Panc1 (cell line): ENCODE measurements around the gene EMILIN3. TPM values are rescaled to one million over a fixed set of nuclear protein-coding genes. Genes with fewer than 3 reads are reported as not detected.

Experiments
- ATAC-seq: fragments of 200-7000 bp; cut with Tn5 transposase; 2 replicates; pipeline ENCODE4 v1.9.1; 2020; ENCODE audit warnings: mild to moderate bottlenecking, moderate library complexity
- BruUV-seq: library from RNA; stranded (reverse); fragments of 400-500 nt; replicated peaks from 2 replicates; lab custom pipeline; 2021; lab: Mats Ljungman, UMichigan
- CTCF ChIA-PET: fragments of 300-600 bp; sonication (Branson Sonifier 250); formaldehyde crosslinking; loops from one replicate; lab custom pipeline; 2022; ENCODE audit warnings: antibody characterized with exemption; lab: Charles Lee
- POLR2A ChIA-PET: fragments of 300-600 bp; sonication (Branson Sonifier 250); formaldehyde crosslinking; loops from one replicate; lab custom pipeline; 2022; ENCODE audit warnings: antibody characterized with exemption; lab: Charles Lee
- DNase-seq: peaks from one replicate; pipeline ENCODE4 v3.0.0-alpha.2; 2010; ENCODE audit warnings: low read depth, low spot score
- H3K27ac ChIP-seq: 2 replicates; pipeline ENCODE4 v1.5.1; 2011; ENCODE audit warnings: mild to moderate bottlenecking, low read length, inconsistent platforms
- H3K27me3 ChIP-seq: fragments of 200-500 bp; sonication (Bioruptor generic); 2 replicates; pipeline ENCODE4 v1.6.0; 2014; ENCODE audit warnings: low read length, inconsistent platforms; ENCODE audit not compliant: control insufficient read depth, insufficient read depth
- H3K36me3 ChIP-seq: fragments of 200-500 bp; sonication (Bioruptor generic); 2 replicates; pipeline ENCODE4 v1.5.1; 2014; ENCODE audit warnings: inconsistent platforms, mild to moderate bottlenecking, low read length, moderate library complexity; ENCODE audit not compliant: control insufficient read depth, insufficient read depth
- H3K4me1 ChIP-seq: 2 replicates; pipeline ENCODE4 v1.5.1; 2011; ENCODE audit warnings: inconsistent platforms, mild to moderate bottlenecking, low read length, moderate library complexity; ENCODE audit not compliant: control insufficient read depth, insufficient read depth
- H3K4me3 ChIP-seq, 2 experiments: 2 replicates each; pipeline ENCODE4 v1.5.1; 2011 to 2012; ENCODE audit warnings: low read depth in 2 of 2, low read length in 2 of 2, mild to moderate bottlenecking in 2 of 2, inconsistent platforms in 1 of 2, moderate library complexity in 1 of 2
- H3K9me3 ChIP-seq: fragments of 200-500 bp; sonication (Bioruptor generic); 2 replicates; pipeline ENCODE4 v1.5.1; 2014; ENCODE audit warnings: low read depth, mild to moderate bottlenecking, inconsistent platforms, low read length, moderate library complexity; ENCODE audit not compliant: control insufficient read depth, insufficient read depth
- POLR2AphosphoS5 ChIP-seq: IDR thresholded peaks from 2 replicates; pipeline ENCODE4 v1.6.1; 2012; ENCODE audit warnings: mild to moderate bottlenecking, low read depth, low read length, moderate library complexity
- SIN3A ChIP-seq: IDR thresholded peaks from 2 replicates; pipeline ENCODE4 v1.6.1; 2012; ENCODE audit warnings: low read depth, mild to moderate bottlenecking, low read length, moderate library complexity, borderline replicate concordance; ENCODE audit not compliant: insufficient read depth
- TCF7L2 ChIP-seq: IDR thresholded peaks from 2 replicates; pipeline ENCODE4 v1.6.1; 2011; ENCODE audit warnings: mild to moderate bottlenecking, low read depth, low read length, inconsistent platforms
- in situ Hi-C: cut with HindIII; loops from 2 replicates; pipeline ENCODE4 v1.10.0; 2016; ENCODE audit warnings: low sequenced_read_pairs, low pct_unique_long_range_greater_than_20kb
- intact Hi-C: fragments of 100-400 bp; cut with micrococcal nuclease; formaldehyde crosslinking; loops from one replicate; pipeline ENCODE4 v1.10.0; 2022; ENCODE audit not compliant: unreplicated experiment
- total RNA-seq: library from RNA; stranded (reverse); gene quantifications from one replicate; pipeline ENCODE4 v1.2.1, GENCODE V29; 2021; ENCODE audit not compliant: unreplicated experiment
- TF ChIP-seq, protein P1 (sequence below): fragments of 450-650 bp; IDR thresholded peaks from 2 replicates; pipeline ENCODE4 v1.5.1; 2017; ENCODE audit warnings: mild to moderate bottlenecking
- TF ChIP-seq, protein P2 (sequence below), 2 experiments: IDR thresholded peaks; 2 replicates each; pipeline ENCODE4 v1.6.1; 2011 to 2012; ENCODE audit warnings: low read depth in 2 of 2, control low read depth in 1 of 2, low read length in 1 of 2, mild to moderate bottlenecking in 1 of 2, moderate library complexity in 1 of 2; ENCODE audit not compliant: insufficient read depth in 1 of 2

Gene EMILIN3
- total RNA-seq, 1 experiment from 2014 or later, result 0.54 TPM

DNA sequence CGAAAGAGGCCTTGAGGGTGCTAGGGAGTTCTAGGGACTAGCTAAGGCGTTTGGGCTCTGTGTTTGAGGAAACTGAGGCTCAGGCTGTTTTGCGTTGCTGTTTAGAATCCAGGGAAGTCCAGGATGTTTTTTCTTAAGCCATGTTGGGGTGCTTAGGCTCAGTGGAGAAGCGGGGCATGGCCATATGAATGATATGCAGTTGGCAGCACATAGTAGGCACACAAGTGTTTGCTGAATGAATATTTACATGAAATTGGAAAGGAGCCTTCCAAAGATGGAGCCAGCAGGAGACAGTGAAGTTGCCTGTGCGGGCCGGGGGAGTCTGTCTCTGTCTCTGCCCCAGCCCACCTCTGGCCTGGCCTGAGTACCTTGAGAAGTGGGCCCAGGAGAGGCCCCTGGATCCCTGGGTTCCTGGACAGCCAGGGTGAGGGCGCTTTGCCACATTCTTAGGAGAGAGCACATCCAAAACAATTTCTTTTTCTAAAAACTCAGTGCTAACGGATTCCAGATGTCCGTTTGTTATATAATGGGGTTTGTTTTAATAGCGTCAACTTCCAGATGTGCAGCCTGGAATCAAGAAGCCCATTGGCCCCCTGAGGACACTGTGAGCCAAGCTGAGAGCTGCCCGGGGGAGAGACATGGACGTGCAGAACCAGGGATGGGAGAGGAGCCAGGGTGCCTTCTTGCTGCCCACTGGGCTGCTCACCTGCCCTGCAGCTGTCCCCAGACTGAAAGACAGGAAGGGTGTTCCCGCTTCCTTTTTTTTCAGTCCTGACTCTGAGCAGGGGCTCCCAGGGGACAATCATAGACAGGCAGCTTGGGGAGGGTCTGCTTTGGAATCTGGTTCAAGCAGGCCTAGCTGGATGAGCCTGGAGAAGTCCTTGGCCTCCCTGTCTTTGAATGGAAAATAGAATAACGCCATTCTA, 20.1 kb upstream of the EMILIN3 start:
- in situ Hi-C loops, result no loop called here
- ChIA-PET POLR2A (no interaction called here), CTCF (interaction anchor here (0.6 to 0.7 kb wide), 3 partner anchors 7 to 46 kb away, joined by 4 to 5 read pairs (median 4); partner anchors contain the start of gene LPIN3)
- DNase-seq (no peak), ATAC-seq (no peak)
- no peaks in the 10 kb centered on the region for H3K9me3 ChIP-seq
- H3K4me1 ChIP-seq, result no peaks in the 10 kb centered on the region; the same call in 1 of the 2 replicates
- no TSS peak for BruUV-seq
- TF ChIP-seq TCF7L2 (no peak), SIN3A (no peak), POLR2AphosphoS5 (no peak)
- TF ChIP-seq, protein P1, sequence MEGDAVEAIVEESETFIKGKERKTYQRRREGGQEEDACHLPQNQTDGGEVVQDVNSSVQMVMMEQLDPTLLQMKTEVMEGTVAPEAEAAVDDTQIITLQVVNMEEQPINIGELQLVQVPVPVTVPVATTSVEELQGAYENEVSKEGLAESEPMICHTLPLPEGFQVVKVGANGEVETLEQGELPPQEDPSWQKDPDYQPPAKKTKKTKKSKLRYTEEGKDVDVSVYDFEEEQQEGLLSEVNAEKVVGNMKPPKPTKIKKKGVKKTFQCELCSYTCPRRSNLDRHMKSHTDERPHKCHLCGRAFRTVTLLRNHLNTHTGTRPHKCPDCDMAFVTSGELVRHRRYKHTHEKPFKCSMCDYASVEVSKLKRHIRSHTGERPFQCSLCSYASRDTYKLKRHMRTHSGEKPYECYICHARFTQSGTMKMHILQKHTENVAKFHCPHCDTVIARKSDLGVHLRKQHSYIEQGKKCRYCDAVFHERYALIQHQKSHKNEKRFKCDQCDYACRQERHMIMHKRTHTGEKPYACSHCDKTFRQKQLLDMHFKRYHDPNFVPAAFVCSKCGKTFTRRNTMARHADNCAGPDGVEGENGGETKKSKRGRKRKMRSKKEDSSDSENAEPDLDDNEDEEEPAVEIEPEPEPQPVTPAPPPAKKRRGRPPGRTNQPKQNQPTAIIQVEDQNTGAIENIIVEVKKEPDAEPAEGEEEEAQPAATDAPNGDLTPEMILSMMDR, result no peak
- TF ChIP-seq, protein P2, sequence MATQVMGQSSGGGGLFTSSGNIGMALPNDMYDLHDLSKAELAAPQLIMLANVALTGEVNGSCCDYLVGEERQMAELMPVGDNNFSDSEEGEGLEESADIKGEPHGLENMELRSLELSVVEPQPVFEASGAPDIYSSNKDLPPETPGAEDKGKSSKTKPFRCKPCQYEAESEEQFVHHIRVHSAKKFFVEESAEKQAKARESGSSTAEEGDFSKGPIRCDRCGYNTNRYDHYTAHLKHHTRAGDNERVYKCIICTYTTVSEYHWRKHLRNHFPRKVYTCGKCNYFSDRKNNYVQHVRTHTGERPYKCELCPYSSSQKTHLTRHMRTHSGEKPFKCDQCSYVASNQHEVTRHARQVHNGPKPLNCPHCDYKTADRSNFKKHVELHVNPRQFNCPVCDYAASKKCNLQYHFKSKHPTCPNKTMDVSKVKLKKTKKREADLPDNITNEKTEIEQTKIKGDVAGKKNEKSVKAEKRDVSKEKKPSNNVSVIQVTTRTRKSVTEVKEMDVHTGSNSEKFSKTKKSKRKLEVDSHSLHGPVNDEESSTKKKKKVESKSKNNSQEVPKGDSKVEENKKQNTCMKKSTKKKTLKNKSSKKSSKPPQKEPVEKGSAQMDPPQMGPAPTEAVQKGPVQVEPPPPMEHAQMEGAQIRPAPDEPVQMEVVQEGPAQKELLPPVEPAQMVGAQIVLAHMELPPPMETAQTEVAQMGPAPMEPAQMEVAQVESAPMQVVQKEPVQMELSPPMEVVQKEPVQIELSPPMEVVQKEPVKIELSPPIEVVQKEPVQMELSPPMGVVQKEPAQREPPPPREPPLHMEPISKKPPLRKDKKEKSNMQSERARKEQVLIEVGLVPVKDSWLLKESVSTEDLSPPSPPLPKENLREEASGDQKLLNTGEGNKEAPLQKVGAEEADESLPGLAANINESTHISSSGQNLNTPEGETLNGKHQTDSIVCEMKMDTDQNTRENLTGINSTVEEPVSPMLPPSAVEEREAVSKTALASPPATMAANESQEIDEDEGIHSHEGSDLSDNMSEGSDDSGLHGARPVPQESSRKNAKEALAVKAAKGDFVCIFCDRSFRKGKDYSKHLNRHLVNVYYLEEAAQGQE (IDR thresholded peaks at IDR 0.05; ENCODE audit: insufficient read depth in 1 of 2, low read depth in 2 of 2, low read length in 1 of 2), result no peak
- no peak overlapping the region for H3K4me3 ChIP-seq
- no peaks in the 10 kb centered on the region for H3K36me3 ChIP-seq
- no peak overlapping the region for H3K27ac ChIP-seq
- H3K27me3 ChIP-seq, result 0 out of 2 replicates have a peak, but pooled peaks cover 3% of the 10 kb centered on the region
- intact Hi-C loops, result no loop called here

DNA sequence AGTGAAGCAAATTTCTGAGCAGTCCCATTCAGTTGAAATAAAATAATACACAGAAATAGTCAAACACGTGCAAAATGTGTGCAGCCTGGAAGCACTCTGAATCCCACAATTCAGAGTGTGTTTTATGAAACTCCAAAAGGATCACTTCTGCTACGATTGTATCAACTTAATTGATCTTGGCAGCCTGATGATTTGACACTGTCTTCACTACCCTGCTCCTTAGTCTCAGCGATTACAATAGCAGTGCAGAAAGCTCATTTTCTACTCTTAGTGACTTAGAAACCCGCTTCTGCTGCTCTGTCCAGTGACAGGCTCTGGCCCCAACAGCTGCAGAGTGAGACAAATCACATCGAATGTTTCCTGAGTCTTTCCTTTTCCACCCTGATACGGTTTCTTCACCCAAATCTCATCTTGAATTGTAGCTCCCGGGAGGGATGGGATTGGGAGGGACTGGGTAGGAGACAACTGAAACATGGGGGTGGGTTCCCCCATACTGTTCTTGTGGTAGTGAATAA, 16.2 kb upstream of the EMILIN3 start:
- intact Hi-C loops, result no loop called here
- no peaks in the 10 kb centered on the region for H3K9me3 ChIP-seq
- DNase-seq (no peak), ATAC-seq (no peak)
- in situ Hi-C loops, result no loop called here
- ChIA-PET CTCF (interaction anchor here (0.7 kb wide), 1 partner anchor 332 kb away, joined by 3 read pairs; no protein-coding TSS in a partner anchor), POLR2A (no interaction called here)
- H3K27ac ChIP-seq, result no peak overlapping the region
- TF ChIP-seq POLR2AphosphoS5, result no peak
- TF ChIP-seq, protein P2 (IDR thresholded peaks at IDR 0.05; ENCODE audit: insufficient read depth in 1 of 2, low read depth in 2 of 2, low read length in 1 of 2), result no peak
- TF ChIP-seq, protein P1, result no peak
- TF ChIP-seq SIN3A, result no peak
- TF ChIP-seq TCF7L2, result no peak
- peaks cover 10% of the 10 kb centered on the region; the same call in 1 of the 2 replicates for H3K27me3 ChIP-seq
- no peaks in the 10 kb centered on the region for H3K36me3 ChIP-seq
- BruUV-seq, result no TSS peak
- no peak overlapping the region for H3K4me3 ChIP-seq
- H3K4me1 ChIP-seq, result no peaks in the 10 kb centered on the region
